ENCODE data around the gene CDK9. TPM values are rescaled to one million over a fixed set of nuclear protein-coding genes. Genes with fewer than 3 reads are reported as not detected.

The CDK9 gene
- total and polyA plus RNA-seq, 10 donors, result 49.2 to 149 (median 97.4) TPM

- Histone ChIP-seq H3K9me3 (no peaks in the 10 kb centered on the region), H3K27ac (peak overlapping the region in 2 of 8 donors; percentile 30 to 91), H3K27me3 (replicated peaks in 1 of 7) (no peaks in the 10 kb centered on the region), H3K36me3 (peaks cover 0 to 41% (median 22%) of the 10 kb centered on the region in 6 donors), H3K4me3 (no peak overlapping the region), H3K4me1 (peaks cover 23 to 99% (median 76%) of the 10 kb centered on the region in 6 donors)
- DNase-seq, result peak; percentile 75
- TF ChIP-seq CTCF (IDR thresholded peaks at IDR 0.05 in 8 of 11, conservative IDR thresholded peaks at IDR 0.05 in 3 of 11) (no peak), POLR2A (IDR thresholded peaks at IDR 0.05) (no peak), POLR2AphosphoS5 (IDR thresholded peaks at IDR 0.05) (no peak)
- 94 to 96% (median 94%) methylated on average over 6 to 10 of the region's 10 CpGs for WGBS, 5 donors
- intact Hi-C loops (cut with DNase I; ENCODE audit: low total_unique reads), result no loop called here
Observed at GRCh38 chr9:127773981-127774380, 11.9 kb upstream of the CDK9 start.

GRCh38 chr9:127776195-127776923 lies 9.5 kb upstream of the CDK9 start:
- 17 to 31% (median 22%) methylated on average over 7 to 15 of the region's 15 CpGs for WGBS, 5 donors
- intact Hi-C loops (cut with DNase I; ENCODE audit: low total_unique reads), result no loop called here
- peak overlapping the region; percentile 48 to 83 (median 61) for H3K4me3 ChIP-seq
- DNase-seq, result peak; percentile 93
- TF ChIP-seq POLR2A (IDR thresholded peaks at IDR 0.05), result no peak
- TF ChIP-seq POLR2AphosphoS5 (IDR thresholded peaks at IDR 0.05), result peak; percentile 53 to 60 (median 58)
- TF ChIP-seq CTCF (IDR thresholded peaks at IDR 0.05 in 8 of 11, conservative IDR thresholded peaks at IDR 0.05 in 3 of 11), result peak in 2 of 11 experiments; percentile 13 to 14
- peaks cover 0 to 38% (median 22%) of the 10 kb centered on the region in 6 donors for H3K36me3 ChIP-seq
- H3K9me3 ChIP-seq, result no peaks in the 10 kb centered on the region
- no peaks in the 10 kb centered on the region for H3K27me3 ChIP-seq (replicated peaks in 1 of 7)
- peak overlapping the region; percentile 33 to 99 (median 92) for H3K27ac ChIP-seq
- H3K4me1 ChIP-seq, result peaks cover 23 to 99% (median 75%) of the 10 kb centered on the region in 6 donors

- H3K4me1 ChIP-seq, result peaks cover 23 to 99% (median 75%) of the 10 kb centered on the region in 6 donors
Observed at GRCh38 chr9:127776924-127777289, 8.9 kb upstream of the CDK9 start.

More at GRCh38 chr9:127776924-127777289, 8.9 kb upstream of the CDK9 start:
- no peaks in the 10 kb centered on the region for H3K27me3 ChIP-seq (replicated peaks in 1 of 7)
- intact Hi-C loops (cut with DNase I; ENCODE audit: low total_unique reads), result no loop called here
- H3K4me3 ChIP-seq, result peak overlapping the region; percentile 48 to 83 (median 61)
- H3K9me3 ChIP-seq, result no peaks in the 10 kb centered on the region
- 8 to 50% (median 22%) methylated on average over 5 of the region's 5 CpGs for WGBS, 5 donors
- DNase-seq, result no peak
- peak overlapping the region; percentile 33 to 99 (median 92) for H3K27ac ChIP-seq
- H3K36me3 ChIP-seq, result peaks cover 0 to 34% (median 22%) of the 10 kb centered on the region in 6 donors
- TF ChIP-seq CTCF (IDR thresholded peaks at IDR 0.05 in 8 of 11, conservative IDR thresholded peaks at IDR 0.05 in 3 of 11), result no peak

Data from spleen (tissue), 11 donors.